ENCODE measurements around the gene UPK1A. TPM values are rescaled to one million over a fixed set of nuclear protein-coding genes. Genes with fewer than 3 reads are reported as not detected.
A peak's percentile ranks its signal among the peaks of the same experiment; 100 is the strongest.
"Not testable (repeated sequence)": the region's sequence is repeated elsewhere in the genome, so short reads cannot be mapped to it uniquely, and the experiment has no call there.

The UPK1A gene
- total RNA-seq, 4 donors from 2014 or later = 4.6 to 18.7 (median 9.8) TPM; not detected in 1

- Histone ChIP-seq H3K36me3 (no peaks in the 10 kb centered on the region), H3K4me1 (peaks cover 0 to 10% (median 0%) of the 10 kb centered on the region in 3 donors), H3K27me3 (peaks cover 0 to 17% (median 0%) of the 10 kb centered on the region in 4 donors), H3K27ac (no peak overlapping the region), H3K9me3 (no peaks in the 10 kb centered on the region), H3K4me3 (no peak overlapping the region)
- TF ChIP-seq POLR2A (IDR thresholded peaks at IDR 0.05) (no peak), CTCF (IDR thresholded peaks at IDR 0.05) (no peak)
- no peak for DNase-seq
- WGBS, 2 donors = 54 to 64% methylated on average over 3 to 4 of the region's 4 CpGs
- intact Hi-C loops (cut with DNase I) = no loop called here
Measured at GRCh38 chr19:35689836-35690235, 23.5 kb downstream of the UPK1A start.

GRCh38 chr19:35691106-35691505 is 24.8 kb downstream of the UPK1A start:
- H3K9me3 ChIP-seq; H3K36me3 ChIP-seq; intact Hi-C loops (cut with DNase I); H3K4me3 ChIP-seq; DNase-seq; H3K27ac ChIP-seq: not testable (repeated sequence)
- peaks cover 0 to 10% (median 0%) of the 10 kb centered on the region in 3 donors for H3K4me1 ChIP-seq
- no CpG with 5 or more reads among the region's 37 CpGs for WGBS, 2 donors
- H3K27me3 ChIP-seq = peaks cover 0 to 12% (median 0%) of the 10 kb centered on the region in 4 donors

- 52 to 55% methylated on average over 4 to 9 of the region's 11 CpGs for WGBS, 2 donors
- intact Hi-C loops (cut with DNase I) = no loop called here
- H3K27ac ChIP-seq = no peak overlapping the region
- peaks cover 0 to 10% (median 0%) of the 10 kb centered on the region in 3 donors for H3K4me1 ChIP-seq
- peaks cover 0 to 8% (median 0%) of the 10 kb centered on the region in 4 donors for H3K27me3 ChIP-seq
- DNase-seq = no peak
- H3K4me3 ChIP-seq = no peak overlapping the region
- no peaks in the 10 kb centered on the region for H3K36me3 ChIP-seq
- no peaks in the 10 kb centered on the region for H3K9me3 ChIP-seq
- TF ChIP-seq POLR2A (IDR thresholded peaks at IDR 0.05) = no peak
- TF ChIP-seq CTCF (IDR thresholded peaks at IDR 0.05) = no peak
Measured at GRCh38 chr19:35692010-35692409, 25.7 kb downstream of the UPK1A start.

GRCh38 chr19:35693422-35693821 is 27.1 kb downstream of the UPK1A start:
- intact Hi-C loops (cut with DNase I) = no loop called here

GRCh38 chr19:35693835-35694599 is 27.7 kb downstream of the UPK1A start:
- no peak for TF ChIP-seq POLR2A (IDR thresholded peaks at IDR 0.05)
- TF ChIP-seq CTCF (IDR thresholded peaks at IDR 0.05) = peak; percentile 97 to 99 (median 98)
- no peaks in the 10 kb centered on the region for H3K36me3 ChIP-seq
- no peak overlapping the region for H3K27ac ChIP-seq
- DNase-seq = peak; percentile 51
- intact Hi-C loops (cut with DNase I) = loop anchor here (2.0 kb wide), 1 partner anchor 23 kb away; no protein-coding TSS in a partner anchor
- peaks cover 0 to 10% (median 0%) of the 10 kb centered on the region in 3 donors for H3K4me1 ChIP-seq
- no peaks in the 10 kb centered on the region for H3K9me3 ChIP-seq
- WGBS, 2 donors = 13 to 21% methylated on average over 5 to 7 of the region's 8 CpGs
- no peak overlapping the region for H3K4me3 ChIP-seq
- no peaks in the 10 kb centered on the region for H3K27me3 ChIP-seq

More at GRCh38 chr19:35693422-35693821, 27.1 kb downstream of the UPK1A start:
- Histone ChIP-seq H3K27ac (no peak overlapping the region), H3K4me3 (no peak overlapping the region), H3K36me3 (no peaks in the 10 kb centered on the region), H3K4me1 (peaks cover 0 to 10% (median 0%) of the 10 kb centered on the region in 3 donors), H3K9me3 (no peaks in the 10 kb centered on the region), H3K27me3 (peaks cover 0 to 5% (median 0%) of the 10 kb centered on the region in 4 donors)
- no peak for TF ChIP-seq CTCF (IDR thresholded peaks at IDR 0.05)
- TF ChIP-seq POLR2A (IDR thresholded peaks at IDR 0.05) = no peak
- DNase-seq = no peak
- WGBS, 2 donors = 4 to 16% methylated on average over 4 to 7 of the region's 8 CpGs

Data from esophagus squamous epithelium (tissue), 5 donors.